NK-92 treated with Interleukin-12 subunit alpha and Interleukin-12 subunit beta, amount 100 ng/mL, for 24 hours (cell line): ENCODE data around the gene LRRC15.

ENCODE experiments used
- DNase-seq: peaks from one replicate; lab custom pipeline; 2025; lab: John Stamatoyannopoulos, UW

The LRRC15 gene

DNA sequence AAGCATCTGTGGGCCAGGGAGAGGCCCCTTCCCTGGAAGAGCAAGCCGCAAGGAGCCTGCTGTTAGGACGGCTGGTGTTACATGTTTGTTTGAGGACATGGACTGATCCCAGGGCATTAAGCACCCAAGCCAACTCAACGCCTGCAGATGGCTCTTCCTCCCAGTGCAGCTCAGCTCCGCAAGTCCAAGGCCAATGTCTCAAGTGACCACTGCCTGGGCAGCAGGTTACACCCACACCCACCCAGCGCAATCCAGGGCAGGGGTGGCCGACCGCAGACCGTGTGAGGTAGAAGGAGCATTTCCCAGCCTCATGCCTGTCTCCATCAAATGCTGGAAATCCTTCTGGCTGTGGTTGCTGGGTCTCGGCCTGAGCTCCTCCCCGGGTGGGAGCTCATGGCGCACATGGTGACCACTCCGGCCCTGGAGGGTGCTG, 15.0 kb upstream of the LRRC15 start:
- DNase-seq: no peak

GRCh38 chr3:194384156-194384555, 14.6 kb upstream of the LRRC15 start:
- DNase-seq: no peak

DNA sequence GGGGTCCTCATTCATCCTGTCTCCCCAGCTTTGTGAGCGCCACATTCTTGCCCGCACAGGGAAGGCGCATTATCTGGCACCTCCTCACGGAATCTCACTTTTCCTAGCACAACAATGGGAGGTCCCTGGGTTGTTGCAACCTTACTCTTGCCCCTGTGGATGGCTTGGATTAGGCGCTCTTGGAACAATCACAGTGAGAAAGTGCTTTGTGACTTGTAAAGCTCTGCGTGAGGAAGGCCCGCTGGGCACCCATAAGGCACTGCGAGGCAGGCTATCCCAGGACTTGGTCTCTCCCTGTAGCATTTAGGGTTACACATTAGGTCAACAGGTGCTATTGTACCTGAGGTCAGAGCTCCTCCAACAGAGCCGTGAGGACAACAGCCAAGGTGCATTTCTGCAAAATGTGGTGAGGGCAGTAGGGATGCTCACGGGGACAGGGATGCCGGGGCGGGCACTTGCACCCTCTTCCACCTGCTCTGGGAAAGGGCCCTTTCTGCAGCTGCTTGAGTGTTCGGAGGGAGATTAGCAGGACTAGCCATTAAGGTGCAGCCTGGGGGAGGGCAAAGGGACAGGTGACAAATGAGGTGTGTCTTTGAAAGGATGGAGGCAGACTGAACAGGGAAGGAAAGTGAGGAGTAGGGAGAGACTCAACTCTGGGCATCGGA, 13.9 kb upstream of the LRRC15 start:
- DNase-seq: no peak

DNA sequence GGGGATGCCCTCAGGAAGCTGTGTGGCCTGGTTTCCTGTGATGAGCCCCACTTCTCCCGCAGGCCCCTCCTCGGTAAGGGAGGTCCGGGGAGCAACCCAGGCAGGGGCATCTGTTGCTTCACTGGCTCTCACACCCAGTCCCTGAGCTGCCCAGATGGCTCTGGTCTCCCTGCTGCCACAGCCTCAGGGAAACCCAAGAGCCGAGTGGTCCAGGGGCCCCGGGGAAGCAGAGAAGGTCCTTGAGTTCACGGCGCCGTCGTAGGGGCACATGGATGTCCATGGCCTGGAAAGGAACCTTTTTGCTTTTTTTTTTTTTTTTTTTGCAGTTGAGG, 13.3 kb upstream of the LRRC15 start:
- DNase-seq: no peak

GRCh38 chr3:194382196-194382891, 12.8 kb upstream of the LRRC15 start:
- no peak for DNase-seq

GRCh38 chr3:194381460-194381875, 11.9 kb upstream of the LRRC15 start:
- DNase-seq: no peak

DNA sequence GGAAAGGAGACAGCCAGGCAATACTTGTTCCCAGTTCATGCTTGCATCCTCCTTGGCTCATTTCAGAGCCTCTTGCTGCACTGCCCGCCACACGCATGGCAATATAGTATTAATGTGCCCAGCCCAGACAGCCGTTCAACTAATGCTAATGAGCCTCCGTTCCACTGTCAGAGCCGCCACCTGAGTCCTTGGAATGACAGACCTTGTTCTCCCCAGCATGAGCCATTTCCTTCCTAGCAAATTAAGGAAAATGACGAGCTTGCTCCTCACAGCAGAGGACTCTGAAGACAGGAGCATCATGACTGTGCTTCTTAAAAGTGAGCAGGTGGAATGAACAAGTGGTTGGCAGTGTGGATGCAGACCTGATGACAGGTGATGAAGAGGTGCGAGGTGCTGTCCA, 10.8 kb upstream of the LRRC15 start:
- no peak for DNase-seq

DNA sequence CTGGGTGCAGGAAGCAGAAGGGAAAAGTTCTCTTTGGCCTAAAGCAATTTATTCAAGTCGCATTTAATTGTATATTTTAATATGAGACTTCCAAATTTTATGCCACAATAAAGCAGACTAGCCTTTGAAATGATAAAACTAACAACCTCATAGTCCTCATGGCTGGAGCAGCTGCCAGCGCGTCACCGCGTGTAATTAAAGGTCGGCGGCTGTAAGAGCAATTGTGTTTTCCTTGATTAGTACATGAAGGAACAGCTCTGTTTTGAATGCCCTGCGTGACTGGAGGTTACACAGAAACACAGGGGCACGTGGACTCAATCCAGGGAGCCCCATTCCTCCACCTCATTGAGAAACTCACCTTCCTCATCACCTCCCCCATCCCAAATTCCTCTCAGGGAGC, 10.1 kb upstream of the LRRC15 start:
- no peak for DNase-seq

GRCh38 chr3:194379231-194379630, 9.7 kb upstream of the LRRC15 start:
- DNase-seq: no peak

GRCh38 chr3:194377708-194378107, 8.2 kb upstream of the LRRC15 start:
- DNase-seq: no peak

DNA sequence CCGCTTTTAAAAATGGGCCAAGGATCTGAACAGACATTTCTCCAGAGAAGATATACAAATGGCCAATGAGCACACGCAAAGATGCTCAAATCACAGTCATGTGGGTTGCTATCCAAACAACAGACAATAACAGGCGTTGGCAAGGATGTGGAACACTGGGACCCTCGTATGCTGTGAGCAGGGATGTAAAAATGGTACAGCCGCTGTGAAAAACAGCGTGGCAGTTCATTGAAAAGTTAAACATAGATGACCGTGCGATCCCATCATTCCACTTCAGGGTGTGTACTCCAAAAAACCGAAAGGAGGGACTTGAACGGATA, 6.7 kb upstream of the LRRC15 start:
- DNase-seq: no peak

- no peak for DNase-seq
Observed at GRCh38 chr3:194375473-194376240, 6.1 kb upstream of the LRRC15 start.

DNA sequence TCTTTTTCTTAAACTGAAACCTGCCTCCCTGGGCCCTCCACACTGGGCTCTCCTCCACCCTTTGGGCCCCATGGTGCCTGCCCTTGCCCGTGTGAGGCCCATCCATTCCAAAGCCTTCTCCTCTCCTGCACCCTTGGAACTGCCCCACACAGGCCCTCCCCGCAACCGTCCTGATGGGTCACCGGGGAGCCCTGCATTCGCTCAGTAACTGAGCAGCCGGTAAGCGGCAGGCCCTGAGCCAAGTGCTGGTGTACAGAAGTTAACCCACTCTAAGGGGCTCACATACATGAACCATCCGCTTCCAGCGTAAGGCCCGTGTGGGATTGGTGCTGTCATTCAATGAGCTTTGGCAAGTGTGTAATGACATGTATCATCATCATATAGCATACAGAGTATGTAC, 5.4 kb upstream of the LRRC15 start:
- no peak for DNase-seq

DNA sequence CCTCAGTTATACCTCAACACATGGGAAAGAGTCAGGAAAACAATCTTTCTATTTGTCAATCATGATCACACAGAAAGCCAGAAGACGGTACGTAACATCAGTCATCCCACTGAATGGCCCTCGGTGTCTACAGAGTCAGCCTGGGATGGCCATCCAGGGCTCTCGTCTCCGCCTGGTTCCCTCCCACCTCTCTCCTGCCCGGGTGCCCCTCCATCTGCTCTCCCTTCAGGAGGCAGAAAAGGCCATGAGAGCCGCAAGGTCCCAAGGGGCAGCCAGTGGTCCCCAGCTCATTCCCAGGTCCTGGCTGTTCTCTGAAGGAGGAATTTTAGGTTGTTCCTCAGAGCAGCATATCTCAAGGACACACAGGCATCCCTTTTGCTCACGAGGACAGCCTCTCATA, 4.4 kb upstream of the LRRC15 start:
- DNase-seq: no peak

- DNase-seq: no peak
Observed at GRCh38 chr3:194373028-194373427, 3.5 kb upstream of the LRRC15 start.

- DNase-seq: no peak
Observed at GRCh38 chr3:194370753-194371152, 1.2 kb upstream of the LRRC15 start.

DNA sequence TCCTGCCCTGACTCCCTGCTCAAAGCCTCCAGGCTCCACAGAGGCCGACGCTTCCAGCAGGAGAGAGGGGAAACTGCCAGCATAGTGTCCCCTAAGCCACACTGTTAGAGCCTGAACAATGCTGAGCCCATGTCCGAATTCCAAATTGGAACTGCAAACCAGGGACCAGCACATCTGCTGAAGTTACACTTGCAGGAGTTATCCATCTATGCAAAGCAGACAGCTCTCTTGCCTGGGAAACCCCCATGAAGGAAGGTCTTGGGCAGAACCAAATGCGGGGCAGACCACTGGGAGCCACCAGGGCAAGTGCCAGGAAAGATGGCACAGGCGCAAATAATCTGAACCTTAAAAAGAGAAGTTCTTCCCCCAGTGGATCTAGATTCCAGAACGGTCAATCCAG, 625 bp downstream of the LRRC15 start:
- DNase-seq: no peak

- no peak for DNase-seq
Observed at GRCh38 chr3:194367992-194368841, 1.3 kb downstream of the LRRC15 start.

DNA sequence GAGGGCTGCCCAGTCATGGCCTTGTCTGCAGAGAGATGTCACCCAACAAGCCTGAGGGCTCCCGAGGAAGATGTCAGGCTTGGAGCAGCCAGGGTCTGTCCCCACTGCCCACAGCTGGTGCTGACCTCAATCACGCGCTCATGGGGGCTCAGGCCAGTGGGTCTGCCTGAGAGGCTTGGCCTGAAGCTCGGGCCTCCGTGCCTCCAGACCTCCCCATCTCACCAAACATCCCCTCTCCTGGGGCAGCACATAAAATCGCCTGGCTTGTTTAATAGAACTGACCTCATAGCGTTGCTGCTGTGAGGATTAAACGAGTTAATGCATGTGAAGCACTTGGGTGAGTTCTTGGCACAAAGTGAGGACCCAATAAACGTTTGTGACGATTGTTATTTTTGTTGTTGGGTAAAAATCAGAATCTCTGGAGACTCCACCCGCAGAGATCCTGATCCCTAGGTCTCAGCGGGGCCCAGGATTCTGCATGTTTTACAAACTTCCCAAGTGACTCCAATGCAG, 3.5 kb downstream of the LRRC15 start:
- no peak for DNase-seq

DNA sequence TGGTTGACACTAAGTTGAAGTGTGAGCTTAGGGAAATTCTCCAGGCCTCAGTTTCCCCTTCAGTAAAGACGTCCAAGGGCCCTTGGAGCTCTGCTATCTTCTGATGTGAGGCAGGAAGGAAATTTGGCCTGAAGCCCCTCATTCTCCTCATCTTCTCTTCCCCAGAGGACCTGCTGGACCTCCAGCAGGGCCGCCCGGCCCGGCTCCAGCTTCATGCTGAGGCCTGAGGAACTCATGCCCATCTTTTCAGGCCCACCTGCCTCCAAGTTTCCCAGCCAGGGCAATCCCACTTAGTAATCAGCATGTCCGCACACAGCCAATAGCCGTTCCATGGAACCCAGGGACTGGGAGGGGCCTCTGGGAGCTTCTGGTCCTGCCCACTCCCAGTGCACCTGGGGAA, 4.0 kb downstream of the LRRC15 start:
- DNase-seq: no peak

- no peak for DNase-seq
Observed at GRCh38 chr3:194364652-194365434, 4.7 kb downstream of the LRRC15 start.

GRCh38 chr3:194364314-194364651, 5.3 kb downstream of the LRRC15 start:
- DNase-seq: no peak
